ENCODE results near the gene HDLBP. TPM values are rescaled to one million over a fixed set of nuclear protein-coding genes. Genes with fewer than 3 reads are reported as not detected.
A peak's percentile ranks its signal among the peaks of the same experiment; 100 is the strongest.

Gene HDLBP
- total RNA-seq, 1 donor from 2014 or later, result 405 TPM

DNA sequence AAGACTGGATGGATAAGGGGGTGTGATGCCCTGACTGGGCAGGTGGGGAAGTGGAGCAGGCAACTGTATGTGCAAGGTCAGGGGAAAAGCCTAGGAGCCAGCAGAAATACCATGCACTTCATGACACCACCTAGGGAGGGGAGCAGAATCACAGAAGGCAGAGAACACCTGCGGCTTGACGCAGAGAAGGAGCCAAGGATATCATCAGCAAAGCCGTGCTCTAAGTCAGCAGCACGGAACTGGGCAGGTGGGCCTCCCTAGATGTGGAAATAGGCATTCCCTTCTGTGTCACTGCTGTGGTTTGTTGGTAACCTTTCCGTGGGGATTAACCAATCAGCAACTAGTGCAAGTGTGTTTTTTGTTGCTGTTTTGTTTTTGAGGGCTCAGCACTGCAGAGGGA, 41.3 kb downstream of the HDLBP start:
- Histone ChIP-seq H3K4me3 (ENCODE audit: low read depth, low read length) (no peak overlapping the region), H3K27me3 (ENCODE audit: control insufficient read depth, insufficient read depth, low read length) (no peaks in the 10 kb centered on the region), H3K36me3 (ENCODE audit: control insufficient read depth, insufficient read depth, low read length) (peaks cover 2% of the 10 kb centered on the region)
- TF ChIP-seq, protein P1, sequence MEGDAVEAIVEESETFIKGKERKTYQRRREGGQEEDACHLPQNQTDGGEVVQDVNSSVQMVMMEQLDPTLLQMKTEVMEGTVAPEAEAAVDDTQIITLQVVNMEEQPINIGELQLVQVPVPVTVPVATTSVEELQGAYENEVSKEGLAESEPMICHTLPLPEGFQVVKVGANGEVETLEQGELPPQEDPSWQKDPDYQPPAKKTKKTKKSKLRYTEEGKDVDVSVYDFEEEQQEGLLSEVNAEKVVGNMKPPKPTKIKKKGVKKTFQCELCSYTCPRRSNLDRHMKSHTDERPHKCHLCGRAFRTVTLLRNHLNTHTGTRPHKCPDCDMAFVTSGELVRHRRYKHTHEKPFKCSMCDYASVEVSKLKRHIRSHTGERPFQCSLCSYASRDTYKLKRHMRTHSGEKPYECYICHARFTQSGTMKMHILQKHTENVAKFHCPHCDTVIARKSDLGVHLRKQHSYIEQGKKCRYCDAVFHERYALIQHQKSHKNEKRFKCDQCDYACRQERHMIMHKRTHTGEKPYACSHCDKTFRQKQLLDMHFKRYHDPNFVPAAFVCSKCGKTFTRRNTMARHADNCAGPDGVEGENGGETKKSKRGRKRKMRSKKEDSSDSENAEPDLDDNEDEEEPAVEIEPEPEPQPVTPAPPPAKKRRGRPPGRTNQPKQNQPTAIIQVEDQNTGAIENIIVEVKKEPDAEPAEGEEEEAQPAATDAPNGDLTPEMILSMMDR (IDR thresholded peaks at IDR 0.05; ENCODE audit: insufficient read depth, low read length, poor library complexity, severe bottlenecking), result no peak
- no peak for DNase-seq (ENCODE audit: low read depth)

DNA sequence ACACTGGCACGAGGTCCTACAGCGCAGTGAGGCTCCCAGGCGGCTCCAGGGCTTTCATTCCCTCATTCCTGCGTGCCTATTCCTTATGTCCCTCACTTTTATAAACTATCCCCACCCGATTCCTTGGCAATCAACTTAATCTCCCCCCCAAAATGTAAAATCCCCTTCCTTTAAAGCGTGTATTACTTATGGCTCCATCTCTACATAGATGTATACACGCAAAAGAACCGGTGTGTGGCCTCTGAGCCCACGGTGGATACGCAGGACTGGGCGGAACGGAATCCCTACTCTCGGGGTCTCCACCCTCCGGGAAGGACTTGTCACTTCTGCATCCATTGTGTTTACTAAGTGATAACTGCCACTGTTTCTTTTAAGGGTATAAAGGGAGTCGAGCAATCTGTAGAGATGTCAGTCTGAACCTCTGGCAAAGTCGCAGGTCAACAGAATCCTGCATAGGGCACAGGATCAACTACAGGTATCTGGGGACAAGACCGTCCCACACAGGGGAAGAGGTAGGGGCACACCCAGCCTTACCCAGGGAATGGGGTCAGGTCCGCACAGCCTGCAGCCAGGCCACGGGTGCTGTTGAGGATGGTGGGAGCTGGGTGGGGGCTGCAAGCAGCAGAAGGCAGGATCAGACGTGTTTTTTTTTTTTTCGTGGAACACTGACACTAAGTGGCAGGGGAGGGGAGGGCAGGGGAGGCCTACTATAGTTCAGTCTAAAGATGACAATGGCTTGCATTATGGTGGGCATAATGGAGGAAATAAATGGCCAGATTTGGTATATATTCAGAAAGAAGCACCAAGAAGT, 42.1 kb downstream of the HDLBP start:
- H3K4me3 ChIP-seq (ENCODE audit: low read depth, low read length), result peak overlapping the region; percentile 56
- peaks cover 2% of the 10 kb centered on the region for H3K36me3 ChIP-seq (ENCODE audit: control insufficient read depth, insufficient read depth, low read length)
- H3K27me3 ChIP-seq (ENCODE audit: control insufficient read depth, insufficient read depth, low read length), result no peaks in the 10 kb centered on the region
- TF ChIP-seq, protein P1 (IDR thresholded peaks at IDR 0.05; ENCODE audit: insufficient read depth, low read length, poor library complexity, severe bottlenecking), result no peak
- DNase-seq (ENCODE audit: low read depth), result no peak

DNA sequence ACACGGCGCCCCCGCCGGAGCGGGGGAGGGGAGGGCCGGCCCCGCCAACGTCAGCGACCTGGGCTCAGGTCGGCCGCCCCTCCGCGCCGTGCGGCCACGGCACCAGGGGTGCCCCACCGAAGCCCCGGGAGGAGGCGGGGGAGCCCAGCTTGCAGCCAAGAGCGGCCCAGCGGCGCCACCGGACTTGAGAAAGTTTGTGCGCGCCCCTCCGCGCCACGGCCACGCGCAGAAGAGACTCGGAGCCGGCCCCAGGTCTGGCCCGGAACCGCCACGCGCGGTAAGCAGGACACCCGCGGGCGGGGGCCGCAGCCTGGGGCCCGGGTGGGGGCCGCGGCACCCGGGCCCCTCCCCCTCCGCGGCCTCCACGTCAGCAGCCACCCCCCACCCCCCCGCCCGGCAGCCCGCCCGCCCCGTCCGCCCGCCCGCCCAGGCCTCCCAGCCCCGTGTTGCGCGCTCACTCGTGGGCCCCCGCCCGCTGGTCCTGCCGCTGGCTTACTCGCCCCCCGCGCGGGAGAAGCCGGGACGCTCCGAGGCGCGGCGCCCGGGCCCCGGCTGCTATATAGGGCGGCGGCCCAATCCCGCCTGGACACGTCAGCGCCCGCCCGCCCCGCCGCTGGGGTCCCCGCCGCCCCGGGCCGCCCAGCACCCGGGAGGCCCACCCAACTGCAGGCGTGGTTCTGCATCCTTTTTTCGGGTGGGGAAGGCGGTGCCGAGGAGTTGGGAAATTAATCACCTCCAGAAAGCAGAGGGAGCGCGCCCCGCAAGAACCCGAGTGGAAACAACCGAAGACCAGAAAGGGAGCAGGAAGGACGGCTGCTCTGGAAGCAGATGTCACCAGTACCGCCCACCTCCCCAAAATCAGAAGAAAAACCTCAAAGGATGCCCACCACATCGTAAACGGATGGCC, 42.9 kb downstream of the HDLBP start:
- no peaks in the 10 kb centered on the region for H3K27me3 ChIP-seq (ENCODE audit: control insufficient read depth, insufficient read depth, low read length)
- TF ChIP-seq, protein P1 (IDR thresholded peaks at IDR 0.05; ENCODE audit: insufficient read depth, low read length, poor library complexity, severe bottlenecking), result no peak
- DNase-seq (ENCODE audit: low read depth), result no peak
- peaks cover 2% of the 10 kb centered on the region for H3K36me3 ChIP-seq (ENCODE audit: control insufficient read depth, insufficient read depth, low read length)
- H3K4me3 ChIP-seq (ENCODE audit: low read depth, low read length), result peak overlapping the region; percentile 56

DNA sequence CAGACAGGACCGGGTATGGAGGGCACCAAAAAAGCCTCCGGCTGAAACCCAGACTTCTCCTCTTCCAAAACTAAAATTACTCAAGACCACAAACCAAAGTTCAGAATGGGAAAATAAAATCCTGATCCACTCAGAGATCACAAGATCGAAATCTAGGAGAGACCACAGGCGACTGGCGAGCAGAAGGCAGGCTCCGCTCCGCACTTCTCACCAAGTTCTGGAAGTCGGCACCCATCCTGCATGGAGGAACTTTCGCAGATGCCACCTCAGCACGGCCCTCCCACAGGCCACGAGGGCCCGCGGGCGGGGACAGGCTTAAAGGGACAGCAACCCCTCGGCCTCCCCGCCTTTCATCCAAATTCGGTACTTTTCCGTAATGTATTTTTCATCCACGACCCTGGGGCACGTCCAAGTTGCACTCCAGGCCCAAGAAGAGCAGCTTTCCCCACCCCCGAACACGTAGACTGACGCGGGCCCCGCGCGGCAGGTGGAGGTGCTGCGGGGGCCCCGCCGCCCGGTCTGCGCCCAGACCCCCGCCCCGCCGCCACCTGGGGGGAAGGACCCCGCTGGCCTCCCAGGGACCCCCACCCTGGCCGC, 43.7 kb downstream of the HDLBP start:
- TF ChIP-seq, protein P1 (IDR thresholded peaks at IDR 0.05; ENCODE audit: insufficient read depth, low read length, poor library complexity, severe bottlenecking), result no peak
- Histone ChIP-seq H3K4me3 (ENCODE audit: low read depth, low read length) (peak overlapping the region; percentile 56), H3K27me3 (ENCODE audit: control insufficient read depth, insufficient read depth, low read length) (no peaks in the 10 kb centered on the region), H3K36me3 (ENCODE audit: control insufficient read depth, insufficient read depth, low read length) (peaks cover 2% of the 10 kb centered on the region)
- peak; percentile 42 for DNase-seq (ENCODE audit: low read depth)

DNA sequence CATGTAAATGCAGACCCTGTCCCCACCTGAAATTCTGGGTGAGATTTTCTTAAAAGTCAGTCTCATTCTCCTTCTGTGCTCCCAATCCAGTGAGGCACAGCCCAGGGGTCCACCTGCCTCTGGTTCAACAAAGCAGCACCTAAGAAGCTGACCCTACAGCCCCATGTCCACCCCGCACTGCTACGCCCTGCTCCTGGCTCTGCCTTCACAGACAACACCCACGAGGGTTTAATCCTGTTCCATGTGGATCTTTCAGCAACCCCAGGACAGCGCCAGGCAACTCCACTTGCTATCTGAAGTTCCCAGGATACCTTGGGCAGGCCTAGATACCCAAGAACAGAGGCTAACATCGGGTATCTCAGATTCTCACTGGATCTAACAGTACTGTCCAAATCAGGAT, 44.9 kb downstream of the HDLBP start:
- peaks cover 4% of the 10 kb centered on the region for H3K36me3 ChIP-seq (ENCODE audit: control insufficient read depth, insufficient read depth, low read length)
- DNase-seq (ENCODE audit: low read depth), result no peak
- no peaks in the 10 kb centered on the region for H3K27me3 ChIP-seq (ENCODE audit: control insufficient read depth, insufficient read depth, low read length)
- TF ChIP-seq, protein P1 (IDR thresholded peaks at IDR 0.05; ENCODE audit: insufficient read depth, low read length, poor library complexity, severe bottlenecking), result no peak
- H3K4me3 ChIP-seq (ENCODE audit: low read depth, low read length), result no peak overlapping the region

Data from kidney epithelial cell (primary cell).